Neural progenitor cell (in vitro differentiated cells): ENCODE results near the gene KIF26B. TPM values are rescaled to one million over a fixed set of nuclear protein-coding genes. Genes with fewer than 3 reads are reported as not detected.

Experiments used
- DNase-seq: peaks from one replicate; pipeline ENCODE4 v3.0.0-alpha.2; 2016; ENCODE audit warnings: low spot score
- H2AFZ ChIP-seq: fragments of 200-600 bp; sonication (generic); replicated peaks from 2 replicates; pipeline ENCODE4 v1.6.1; 2016; ENCODE audit warnings: antibody characterized with exemption
- H3F3A ChIP-seq: fragments of 200-600 bp; sonication (generic); 2 replicates; pipeline ENCODE4 v1.6.1; 2016; ENCODE audit warnings: antibody characterized with exemption, low read depth
- H3K27ac ChIP-seq: fragments of 200-600 bp; sonication (generic); 2 replicates; pipeline ENCODE4 v1.5.1; 2016; ENCODE audit warnings: mild to moderate bottlenecking
- H3K27me3 ChIP-seq: fragments of 200-600 bp; sonication (generic); 2 replicates; pipeline ENCODE4 v1.6.1; 2016; ENCODE audit warnings: mild to moderate bottlenecking, moderate library complexity
- H3K36me3 ChIP-seq: fragments of 200-600 bp; sonication (generic); 2 replicates; pipeline ENCODE4 v1.5.1; 2016
- H3K4me1 ChIP-seq: fragments of 200-600 bp; sonication (generic); 2 replicates; pipeline ENCODE4 v1.6.1; 2016; ENCODE audit warnings: mixed run types
- H3K4me2 ChIP-seq: fragments of 200-600 bp; sonication (generic); 2 replicates; pipeline ENCODE4 v1.6.1; 2016
- H3K4me3 ChIP-seq: fragments of 200-600 bp; sonication (generic); 2 replicates; pipeline ENCODE4 v1.5.1; 2016
- H3K79me2 ChIP-seq: fragments of 200-600 bp; sonication (generic); 2 replicates; pipeline ENCODE4 v1.6.1; 2016; ENCODE audit warnings: low read depth
- H3K9ac ChIP-seq: fragments of 200-600 bp; sonication (generic); 2 replicates; pipeline ENCODE4 v1.6.1; 2016
- H3K9me3 ChIP-seq: fragments of 200-600 bp; sonication (generic); 2 replicates; pipeline ENCODE4 v1.5.1; 2016; ENCODE audit warnings: low read depth
- H4K20me1 ChIP-seq: fragments of 200-600 bp; sonication (generic); 2 replicates; pipeline ENCODE4 v1.6.1; 2016; ENCODE audit warnings: low read depth
- H3K27ac Mint-ChIP-seq: 3 replicates; pipeline ENCODE4 v1.8.0; 2021; ENCODE audit warnings: mixed read lengths
- H3K27me3 Mint-ChIP-seq: 2 replicates; pipeline ENCODE4 v1.8.0; 2022; ENCODE audit warnings: low read depth, mild to moderate bottlenecking, inconsistent platforms, moderate library complexity, mixed read lengths; ENCODE audit not compliant: insufficient read depth
- H3K36me3 Mint-ChIP-seq: 3 replicates; pipeline ENCODE4 v1.8.0; 2021; ENCODE audit warnings: mixed read lengths
- H3K4me1 Mint-ChIP-seq: 3 replicates; pipeline ENCODE4 v1.8.0; 2021; ENCODE audit warnings: mixed read lengths
- H3K4me3 Mint-ChIP-seq: 3 replicates; pipeline ENCODE4 v1.8.0; 2021; ENCODE audit warnings: mild to moderate bottlenecking, moderate library complexity, mixed read lengths
- H3K9me3 Mint-ChIP-seq: 3 replicates; pipeline ENCODE4 v1.8.0; 2020; ENCODE audit warnings: mixed read lengths
- CTCF ChIP-seq: fragments of 200-600 bp; sonication (generic); IDR thresholded peaks from 2 replicates; pipeline ENCODE4 v1.5.1; 2017; ENCODE audit warnings: antibody characterized with exemption, mild to moderate bottlenecking
- EZH2 ChIP-seq: fragments of 200-600 bp; sonication (generic); IDR thresholded peaks from 2 replicates; pipeline ENCODE4 v1.6.1; 2017; ENCODE audit warnings: antibody characterized with exemption, mild to moderate bottlenecking, moderate library complexity
- EZH2phosphoT487 ChIP-seq: fragments of 200-600 bp; sonication (generic); IDR thresholded peaks from 2 replicates; pipeline ENCODE4 v1.6.1; 2017; ENCODE audit warnings: antibody characterized with exemption
- total RNA-seq: library from RNA; depleted of rRNA; stranded (reverse); fragments of >200 nt; gene quantifications from 2 replicates; pipeline ENCODE4 v1.2.3, GENCODE V29; 2015; ENCODE audit warnings: low replicate concordance

KIF26B gene
- total RNA-seq, 1 donor from 2014 or later: 0.47 TPM

- no peaks in the 10 kb centered on the region for H3K9me3 ChIP-seq
- H3K27me3 ChIP-seq: no peaks in the 10 kb centered on the region
- H3K79me2 ChIP-seq: no peaks in the 10 kb centered on the region
- peaks cover 3% of the 10 kb centered on the region for H3K36me3 ChIP-seq
- H3K4me1 ChIP-seq: no peaks in the 10 kb centered on the region
- peaks cover 42% of the 10 kb centered on the region for H3K9me3 Mint-ChIP-seq
- H3K27ac ChIP-seq: no peak overlapping the region
- no peak overlapping the region for H3K4me2 ChIP-seq
- DNase-seq: no peak
- TF ChIP-seq EZH2 (no peak), CTCF (no peak), EZH2phosphoT487 (no peak)
- H3K27me3 Mint-ChIP-seq: no peaks in the 10 kb centered on the region
- H4K20me1 ChIP-seq: no peaks in the 10 kb centered on the region
- H3F3A ChIP-seq: no peaks in the 10 kb centered on the region
- no peak overlapping the region for H3K27ac Mint-ChIP-seq
- no peak overlapping the region for H3K4me3 ChIP-seq
- peaks cover 7% of the 10 kb centered on the region for H3K36me3 Mint-ChIP-seq
- no peak overlapping the region for H3K4me3 Mint-ChIP-seq
- H2AFZ ChIP-seq: no peak overlapping the region
- no peak overlapping the region for H3K9ac ChIP-seq
- H3K4me1 Mint-ChIP-seq: peaks cover 11% of the 10 kb centered on the region
These were observed 486.6 kb downstream of the KIF26B start for GRCh38 chr1:245641384-245641783.

- Histone ChIP-seq H3K4me2 (no peak overlapping the region), H3F3A (peaks cover 4% of the 10 kb centered on the region), H3K36me3 (peaks cover 3% of the 10 kb centered on the region), H3K79me2 (no peaks in the 10 kb centered on the region), H3K4me1 (peaks cover 8% of the 10 kb centered on the region), H4K20me1 (no peaks in the 10 kb centered on the region), H3K9ac (no peak overlapping the region), H3K27me3 (no peaks in the 10 kb centered on the region), H3K27ac (no peak overlapping the region), H3K4me3 (no peak overlapping the region), H3K9me3 (no peaks in the 10 kb centered on the region), H2AFZ (no peak overlapping the region)
- H3K27me3 Mint-ChIP-seq: peaks cover 2% of the 10 kb centered on the region
- H3K27ac Mint-ChIP-seq: no peak overlapping the region
- no peak for DNase-seq
- no peak for TF ChIP-seq CTCF
- no peak for TF ChIP-seq EZH2phosphoT487
- TF ChIP-seq EZH2: no peak
- H3K9me3 Mint-ChIP-seq: peaks cover 37% of the 10 kb centered on the region
- peaks cover 28% of the 10 kb centered on the region for H3K4me1 Mint-ChIP-seq
- H3K36me3 Mint-ChIP-seq: peaks cover 7% of the 10 kb centered on the region
- H3K4me3 Mint-ChIP-seq: no peak overlapping the region
These were observed 490.6 kb downstream of the KIF26B start for GRCh38 chr1:245645406-245645805.

GRCh38 chr1:245645894-245646293, 491.1 kb downstream of the KIF26B start:
- Mint-ChIP-seq H3K9me3 (peaks cover 39% of the 10 kb centered on the region), H3K4me3 (no peak overlapping the region), H3K36me3 (peaks cover 9% of the 10 kb centered on the region), H3K27ac (no peak overlapping the region), H3K27me3 (peaks cover 2% of the 10 kb centered on the region), H3K4me1 (peaks cover 28% of the 10 kb centered on the region)
- peaks cover 4% of the 10 kb centered on the region for H3F3A ChIP-seq
- peaks cover 8% of the 10 kb centered on the region for H3K4me1 ChIP-seq
- TF ChIP-seq EZH2 (no peak), CTCF (no peak), EZH2phosphoT487 (no peak)
- no peak overlapping the region for H2AFZ ChIP-seq
- no peaks in the 10 kb centered on the region for H3K79me2 ChIP-seq
- no peak overlapping the region for H3K4me3 ChIP-seq
- H3K4me2 ChIP-seq: no peak overlapping the region
- DNase-seq: no peak
- peaks cover 3% of the 10 kb centered on the region for H3K36me3 ChIP-seq
- no peak overlapping the region for H3K9ac ChIP-seq
- no peaks in the 10 kb centered on the region for H4K20me1 ChIP-seq
- no peaks in the 10 kb centered on the region for H3K27me3 ChIP-seq
- no peaks in the 10 kb centered on the region for H3K9me3 ChIP-seq
- no peak overlapping the region for H3K27ac ChIP-seq
